DLD1 (cell line): Measurements from ENCODE around the gene PCDH9.
"Not testable (repeated sequence)": the region's sequence is repeated elsewhere in the genome, so short reads cannot be mapped to it uniquely, and the experiment has no call there.

Experiments used
- in situ Hi-C: cut with HindIII; loops from 2 replicates; pipeline ENCODE4 v1.10.0; 2017; ENCODE audit warnings: low sequenced_read_pairs

Gene PCDH9

GRCh38 chr13:66803013-66803807 is 426.9 kb downstream of the PCDH9 start:
- in situ Hi-C loops: no loop called here

GRCh38 chr13:66795636-66796035 is 434.5 kb downstream of the PCDH9 start:
- in situ Hi-C loops: no loop called here

GRCh38 chr13:66794340-66795031 is 435.6 kb downstream of the PCDH9 start:
- in situ Hi-C loops: no loop called here

GRCh38 chr13:66790861-66791260 is 439.3 kb downstream of the PCDH9 start:
- in situ Hi-C loops: no loop called here

GRCh38 chr13:66781241-66781640 is 448.9 kb downstream of the PCDH9 start:
- in situ Hi-C loops: no loop called here

- in situ Hi-C loops: no loop called here
These were observed 449.3 kb downstream of the PCDH9 start for GRCh38 chr13:66780814-66781213.

GRCh38 chr13:66778461-66778860 is 451.7 kb downstream of the PCDH9 start:
- in situ Hi-C loops: no loop called here

GRCh38 chr13:66775196-66775595 is 454.9 kb downstream of the PCDH9 start:
- in situ Hi-C loops: no loop called here

- in situ Hi-C loops: no loop called here
These were observed 456.1 kb downstream of the PCDH9 start for GRCh38 chr13:66774046-66774445.

GRCh38 chr13:66765559-66765958 is 464.6 kb downstream of the PCDH9 start:
- in situ Hi-C loops: no loop called here

- in situ Hi-C loops: not testable (repeated sequence)
These were observed 469.5 kb downstream of the PCDH9 start for GRCh38 chr13:66760678-66761077.

- in situ Hi-C loops: no loop called here
These were observed 470.2 kb downstream of the PCDH9 start for GRCh38 chr13:66759919-66760318.

GRCh38 chr13:66751691-66752090 is 478.4 kb downstream of the PCDH9 start:
- in situ Hi-C loops: no loop called here

- in situ Hi-C loops: no loop called here
These were observed 481.4 kb downstream of the PCDH9 start for GRCh38 chr13:66748712-66749111.

GRCh38 chr13:66745307-66745706 is 484.8 kb downstream of the PCDH9 start:
- in situ Hi-C loops: no loop called here

GRCh38 chr13:66723576-66723975 is 506.6 kb downstream of the PCDH9 start:
- in situ Hi-C loops: no loop called here

- in situ Hi-C loops: no loop called here
These were observed 513.6 kb downstream of the PCDH9 start for GRCh38 chr13:66716538-66716937.

GRCh38 chr13:66714795-66715194 is 515.3 kb downstream of the PCDH9 start:
- in situ Hi-C loops: no loop called here

- in situ Hi-C loops: no loop called here
These were observed 526.0 kb downstream of the PCDH9 start for GRCh38 chr13:66704110-66704509.

- in situ Hi-C loops: no loop called here
These were observed 526.5 kb downstream of the PCDH9 start for GRCh38 chr13:66703597-66703996.

GRCh38 chr13:66700117-66700601 is 530.0 kb downstream of the PCDH9 start:
- in situ Hi-C loops: no loop called here

- in situ Hi-C loops: no loop called here
These were observed 536.5 kb downstream of the PCDH9 start for GRCh38 chr13:66693656-66694055.
